DND-41 (cell line): ENCODE data around the gene HKDC1.

ENCODE experiments used
- EZH2 ChIP-seq: IDR thresholded peaks from 3 replicates; pipeline ENCODE4 v1.6.1; 2012; ENCODE audit warnings: borderline replicate concordance, low read depth, mild to moderate bottlenecking, moderate library complexity, low read length, inconsistent platforms; ENCODE audit not compliant: severe bottlenecking
- TF ChIP-seq, protein P1 (sequence below): IDR thresholded peaks from 2 replicates; pipeline ENCODE4 v1.5.1; 2012; ENCODE audit warnings: borderline replicate concordance, low read length, moderate library complexity, mild to moderate bottlenecking; ENCODE audit not compliant: poor library complexity, severe bottlenecking; ENCODE audit errors: extremely low read depth

- TF ChIP-seq, protein P1, sequence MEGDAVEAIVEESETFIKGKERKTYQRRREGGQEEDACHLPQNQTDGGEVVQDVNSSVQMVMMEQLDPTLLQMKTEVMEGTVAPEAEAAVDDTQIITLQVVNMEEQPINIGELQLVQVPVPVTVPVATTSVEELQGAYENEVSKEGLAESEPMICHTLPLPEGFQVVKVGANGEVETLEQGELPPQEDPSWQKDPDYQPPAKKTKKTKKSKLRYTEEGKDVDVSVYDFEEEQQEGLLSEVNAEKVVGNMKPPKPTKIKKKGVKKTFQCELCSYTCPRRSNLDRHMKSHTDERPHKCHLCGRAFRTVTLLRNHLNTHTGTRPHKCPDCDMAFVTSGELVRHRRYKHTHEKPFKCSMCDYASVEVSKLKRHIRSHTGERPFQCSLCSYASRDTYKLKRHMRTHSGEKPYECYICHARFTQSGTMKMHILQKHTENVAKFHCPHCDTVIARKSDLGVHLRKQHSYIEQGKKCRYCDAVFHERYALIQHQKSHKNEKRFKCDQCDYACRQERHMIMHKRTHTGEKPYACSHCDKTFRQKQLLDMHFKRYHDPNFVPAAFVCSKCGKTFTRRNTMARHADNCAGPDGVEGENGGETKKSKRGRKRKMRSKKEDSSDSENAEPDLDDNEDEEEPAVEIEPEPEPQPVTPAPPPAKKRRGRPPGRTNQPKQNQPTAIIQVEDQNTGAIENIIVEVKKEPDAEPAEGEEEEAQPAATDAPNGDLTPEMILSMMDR, result no peak
- TF ChIP-seq EZH2, result no peak
Observed at GRCh38 chr10:69208761-69209160, 11.4 kb upstream of the HKDC1 start.
